ENCODE results near the gene HS2ST1. TPM values are rescaled to one million over a fixed set of nuclear protein-coding genes. Genes with fewer than 3 reads are reported as not detected.

The HS2ST1 gene
- total and polyA plus RNA-seq, 8 donors: 22.5 to 92.2 (median 70.7) TPM

DNA sequence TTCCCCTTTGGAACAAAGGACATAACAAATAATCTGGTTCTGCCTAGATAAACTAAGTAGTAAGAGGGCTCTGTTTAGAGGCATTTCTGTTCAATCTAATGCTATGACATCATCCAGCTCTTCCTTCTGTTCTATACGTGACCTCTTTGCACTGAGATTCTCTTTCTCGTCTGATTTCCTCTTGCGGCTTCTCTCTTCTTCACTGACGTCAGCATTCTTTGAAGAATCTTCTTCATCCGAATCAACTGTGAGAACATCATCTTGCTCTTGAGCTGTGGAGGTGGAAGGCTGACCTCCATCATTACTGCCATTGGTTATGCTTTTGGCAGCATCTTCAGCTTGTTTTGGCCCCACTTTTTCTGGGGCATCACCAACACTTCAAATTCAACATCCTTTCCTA is 130.4 kb downstream of the HS2ST1 start:
- Histone ChIP-seq H3K4me1 (no peaks in the 10 kb centered on the region), H3K9me3 (peaks cover 0 to 12% of the 10 kb centered on the region in 2 donors), H3K4me3 (no peak overlapping the region), H3K36me3 (no peaks in the 10 kb centered on the region), H3K27ac (no peak overlapping the region), H3K27me3 (no peaks in the 10 kb centered on the region)
- DNase-seq: no peak
- ATAC-seq: no peak
- TF ChIP-seq, protein P1, sequence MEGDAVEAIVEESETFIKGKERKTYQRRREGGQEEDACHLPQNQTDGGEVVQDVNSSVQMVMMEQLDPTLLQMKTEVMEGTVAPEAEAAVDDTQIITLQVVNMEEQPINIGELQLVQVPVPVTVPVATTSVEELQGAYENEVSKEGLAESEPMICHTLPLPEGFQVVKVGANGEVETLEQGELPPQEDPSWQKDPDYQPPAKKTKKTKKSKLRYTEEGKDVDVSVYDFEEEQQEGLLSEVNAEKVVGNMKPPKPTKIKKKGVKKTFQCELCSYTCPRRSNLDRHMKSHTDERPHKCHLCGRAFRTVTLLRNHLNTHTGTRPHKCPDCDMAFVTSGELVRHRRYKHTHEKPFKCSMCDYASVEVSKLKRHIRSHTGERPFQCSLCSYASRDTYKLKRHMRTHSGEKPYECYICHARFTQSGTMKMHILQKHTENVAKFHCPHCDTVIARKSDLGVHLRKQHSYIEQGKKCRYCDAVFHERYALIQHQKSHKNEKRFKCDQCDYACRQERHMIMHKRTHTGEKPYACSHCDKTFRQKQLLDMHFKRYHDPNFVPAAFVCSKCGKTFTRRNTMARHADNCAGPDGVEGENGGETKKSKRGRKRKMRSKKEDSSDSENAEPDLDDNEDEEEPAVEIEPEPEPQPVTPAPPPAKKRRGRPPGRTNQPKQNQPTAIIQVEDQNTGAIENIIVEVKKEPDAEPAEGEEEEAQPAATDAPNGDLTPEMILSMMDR (IDR thresholded peaks at IDR 0.05): no peak
- intact Hi-C loops (cut with DNase I): no loop called here

DNA sequence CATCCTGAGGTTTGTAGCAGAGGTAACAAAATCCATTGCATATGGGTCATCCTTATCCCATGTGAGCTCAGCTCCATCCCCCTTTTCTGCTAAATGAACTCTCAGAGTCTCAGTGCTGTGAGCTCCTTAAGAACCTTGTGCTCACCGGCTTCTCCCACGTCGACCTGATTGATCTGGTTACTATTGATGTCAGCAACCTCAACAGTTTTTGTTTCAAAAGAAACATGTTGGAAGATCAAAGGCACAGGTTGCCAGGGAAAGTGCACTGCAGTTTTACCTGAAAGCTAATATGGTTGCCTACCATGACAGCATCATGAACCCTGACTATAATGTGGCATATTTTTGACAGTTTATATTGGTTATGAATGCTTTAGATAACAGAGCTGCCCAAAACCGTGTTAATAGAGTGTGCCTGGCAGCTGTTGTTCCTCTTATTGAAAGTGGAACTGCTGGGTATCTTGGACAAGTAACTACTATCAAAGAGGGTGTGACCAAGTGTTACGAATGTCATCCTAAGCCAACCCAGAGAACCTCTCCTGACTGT is 131.4 kb downstream of the HS2ST1 start:
- no peak for ATAC-seq
- intact Hi-C loops (cut with DNase I): no loop called here
- H3K27me3 ChIP-seq: no peaks in the 10 kb centered on the region
- DNase-seq: no peak
- H3K4me3 ChIP-seq: no peak overlapping the region
- peaks cover 0 to 12% of the 10 kb centered on the region in 2 donors for H3K9me3 ChIP-seq
- H3K4me1 ChIP-seq: no peaks in the 10 kb centered on the region
- no peaks in the 10 kb centered on the region for H3K36me3 ChIP-seq
- TF ChIP-seq, protein P1 (IDR thresholded peaks at IDR 0.05): no peak
- H3K27ac ChIP-seq: no peak overlapping the region

DNA sequence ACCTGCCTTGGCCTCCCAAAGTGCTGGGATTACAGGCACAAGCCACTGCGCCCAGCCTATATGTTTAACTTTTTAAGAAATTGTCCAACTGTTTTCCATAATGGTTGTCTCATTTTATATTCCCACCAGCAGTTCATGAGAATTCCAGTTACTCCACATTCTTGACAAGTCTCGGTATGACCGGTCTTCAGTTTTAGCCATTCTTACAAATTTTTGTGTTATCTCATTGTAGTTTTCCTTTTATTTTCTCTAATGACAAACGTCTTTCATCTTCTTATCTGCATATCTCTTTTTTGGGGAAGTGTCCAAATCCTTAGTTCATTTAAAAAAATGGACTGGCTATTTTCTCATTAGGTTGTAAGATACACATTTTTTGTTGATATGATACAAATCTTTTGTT is 132.5 kb downstream of the HS2ST1 start:
- H3K36me3 ChIP-seq: no peaks in the 10 kb centered on the region
- ATAC-seq: no peak
- no peaks in the 10 kb centered on the region for H3K27me3 ChIP-seq
- TF ChIP-seq, protein P1 (IDR thresholded peaks at IDR 0.05): no peak
- H3K27ac ChIP-seq: no peak overlapping the region
- H3K4me1 ChIP-seq: no peaks in the 10 kb centered on the region
- no peak for DNase-seq
- no peak overlapping the region for H3K4me3 ChIP-seq
- intact Hi-C loops (cut with DNase I): no loop called here
- H3K9me3 ChIP-seq: peaks cover 0 to 12% of the 10 kb centered on the region in 2 donors

DNA sequence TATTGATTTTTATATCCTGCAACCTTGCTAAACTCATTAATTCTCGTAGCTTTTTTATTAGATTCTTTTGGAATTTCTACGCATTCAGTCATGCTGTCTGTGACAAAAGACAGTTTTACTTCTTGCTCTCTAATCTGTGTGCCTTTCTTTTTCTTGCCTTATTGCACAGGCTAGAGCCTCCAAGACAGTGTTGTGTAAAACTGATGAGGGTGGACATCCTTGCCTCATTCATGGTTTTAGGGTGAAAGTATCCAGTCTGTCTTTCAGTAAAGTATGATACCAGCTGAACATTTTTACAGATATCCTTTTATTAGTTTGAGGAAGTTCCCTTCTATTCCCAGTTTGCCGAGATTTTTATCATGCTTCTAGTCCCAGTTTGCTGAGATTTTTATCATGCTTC is 133.8 kb downstream of the HS2ST1 start:
- ATAC-seq: no peak
- DNase-seq: no peak
- TF ChIP-seq, protein P1 (IDR thresholded peaks at IDR 0.05): no peak

DNA sequence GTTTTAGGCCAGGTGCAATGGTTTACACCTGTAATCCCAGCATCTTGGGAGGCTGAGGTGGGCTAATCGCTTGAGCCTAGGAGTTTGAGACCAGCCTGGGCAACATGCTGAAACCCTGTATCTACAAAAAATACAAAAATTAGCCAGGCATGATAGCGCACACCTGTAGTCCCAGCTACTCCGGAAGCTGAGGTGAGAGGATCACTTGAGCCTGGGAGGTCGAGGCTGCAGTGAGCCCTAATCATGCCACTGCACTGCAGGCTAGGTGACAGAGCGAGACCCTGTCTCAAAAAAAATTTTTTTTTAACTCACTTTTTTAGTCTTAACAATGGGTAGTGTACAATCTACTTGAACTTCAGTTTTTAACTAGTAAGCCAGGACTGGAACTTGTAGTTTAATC is 137.5 kb downstream of the HS2ST1 start:
- Histone ChIP-seq H3K4me3 (no peak overlapping the region), H3K27ac (no peak overlapping the region), H3K36me3 (no peaks in the 10 kb centered on the region), H3K9me3 (peaks cover 0 to 12% of the 10 kb centered on the region in 2 donors), H3K4me1 (peaks cover 0 to 4% of the 10 kb centered on the region in 2 donors), H3K27me3 (no peaks in the 10 kb centered on the region)
- TF ChIP-seq, protein P1 (IDR thresholded peaks at IDR 0.05): no peak
- no peak for ATAC-seq
- intact Hi-C loops (cut with DNase I): no loop called here
- no peak for DNase-seq

More for the DNA sequence above, 133.8 kb downstream of the HS2ST1 start:
- Histone ChIP-seq H3K9me3 (peaks cover 0 to 12% of the 10 kb centered on the region in 2 donors), H3K4me1 (peaks cover 0 to under 1% of the 10 kb centered on the region in 2 donors), H3K27me3 (no peaks in the 10 kb centered on the region), H3K36me3 (no peaks in the 10 kb centered on the region), H3K27ac (no peak overlapping the region), H3K4me3 (no peak overlapping the region)
- intact Hi-C loops (cut with DNase I): no loop called here
